Dendritic cell treated with granulocyte-macrophage colony-stimulating factor and Interleukin-4, amounts not matched to agents 40 ng/mL and 50 ng/mL, for 4 days (primary cell): ENCODE measurements around the gene HSD17B4.
"Not testable (repeated sequence)": the region's sequence is repeated elsewhere in the genome, so short reads cannot be mapped to it uniquely, and the experiment has no call there.

Experiments
- H3K27ac Mint-ChIP-seq: one replicate; pipeline ENCODE4 v1.8.0; 2022; ENCODE audit warnings: mild to moderate bottlenecking, mixed read lengths
- H3K27me3 Mint-ChIP-seq: one replicate; pipeline ENCODE4 v1.8.0; 2022; ENCODE audit warnings: mild to moderate bottlenecking, mixed read lengths
- H3K36me3 Mint-ChIP-seq: one replicate; pipeline ENCODE4 v1.8.0; 2022; ENCODE audit warnings: low read depth, mixed read lengths
- H3K4me1 Mint-ChIP-seq: one replicate; pipeline ENCODE4 v1.8.0; 2022; ENCODE audit warnings: low read depth, mixed read lengths
- H3K4me3 Mint-ChIP-seq: one replicate; pipeline ENCODE4 v1.8.0; 2022; ENCODE audit warnings: mild to moderate bottlenecking, moderate library complexity, mixed read lengths
- H3K9me3 Mint-ChIP-seq: one replicate; pipeline ENCODE4 v1.8.0; 2022; ENCODE audit warnings: mixed read lengths
- intact Hi-C: fragments of 100-400 bp; cut with micrococcal nuclease; formaldehyde crosslinking; loops from one replicate; pipeline ENCODE4 v1.15.0; 2022

HSD17B4 gene

DNA sequence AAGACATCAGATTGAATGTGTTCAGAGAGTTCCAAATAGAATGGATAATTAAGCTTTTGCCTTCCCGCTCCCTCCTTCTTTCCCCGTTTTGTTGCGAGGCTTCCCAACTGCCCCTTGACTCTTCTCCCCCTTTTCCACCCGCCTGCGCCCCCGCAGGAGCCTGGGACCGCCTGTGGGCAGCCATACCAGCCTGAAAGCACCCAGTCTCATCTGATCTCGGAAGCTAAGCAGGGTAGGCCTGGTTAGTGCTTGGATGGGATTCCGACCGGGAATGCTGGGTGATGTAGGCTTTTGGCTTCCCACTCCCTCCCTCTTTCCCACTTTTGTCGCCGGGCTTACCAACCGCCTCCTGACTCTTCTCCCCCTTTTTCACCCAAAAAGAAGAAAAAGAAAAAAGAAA lies 6.8 kb upstream of the HSD17B4 start:
- H3K4me1 Mint-ChIP-seq, result peaks cover 18% of the 10 kb centered on the region
- H3K4me3 Mint-ChIP-seq, result no peak overlapping the region
- intact Hi-C loops, result no loop called here
- peaks cover 2% of the 10 kb centered on the region for H3K27me3 Mint-ChIP-seq
- no peak overlapping the region for H3K27ac Mint-ChIP-seq
- peaks cover 25% of the 10 kb centered on the region for H3K9me3 Mint-ChIP-seq
- H3K36me3 Mint-ChIP-seq, result peaks cover 12% of the 10 kb centered on the region

DNA sequence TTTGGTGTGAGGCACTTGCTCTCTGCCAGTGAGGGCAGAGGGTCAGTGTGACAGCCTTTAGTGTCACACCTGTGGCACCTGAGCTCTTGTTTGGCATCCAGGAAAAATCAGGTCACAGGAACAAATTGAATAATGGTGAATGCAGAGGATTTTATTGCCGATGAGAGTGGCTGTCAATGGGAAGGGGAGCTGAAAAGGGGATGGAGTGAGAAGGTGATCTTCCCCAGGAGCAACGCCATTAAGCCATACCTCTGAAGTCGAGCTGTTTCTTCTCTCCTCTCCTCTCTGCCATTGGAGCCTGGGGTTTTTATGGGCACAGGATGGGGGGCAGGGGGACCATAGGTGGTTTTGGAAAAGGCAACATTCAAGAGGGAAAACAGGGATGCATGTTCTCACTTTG lies 2.4 kb upstream of the HSD17B4 start:
- H3K9me3 Mint-ChIP-seq, result peaks cover 26% of the 10 kb centered on the region
- peak overlapping the region; percentile 45 for H3K27ac Mint-ChIP-seq
- intact Hi-C loops, result loop anchor here (5.0 kb wide), 1 partner anchor 463 kb away; the partner anchor contains the start of gene DTWD2
- peaks cover 29% of the 10 kb centered on the region for H3K36me3 Mint-ChIP-seq
- peaks cover 2% of the 10 kb centered on the region for H3K27me3 Mint-ChIP-seq
- peaks cover 32% of the 10 kb centered on the region for H3K4me1 Mint-ChIP-seq
- no peak overlapping the region for H3K4me3 Mint-ChIP-seq

DNA sequence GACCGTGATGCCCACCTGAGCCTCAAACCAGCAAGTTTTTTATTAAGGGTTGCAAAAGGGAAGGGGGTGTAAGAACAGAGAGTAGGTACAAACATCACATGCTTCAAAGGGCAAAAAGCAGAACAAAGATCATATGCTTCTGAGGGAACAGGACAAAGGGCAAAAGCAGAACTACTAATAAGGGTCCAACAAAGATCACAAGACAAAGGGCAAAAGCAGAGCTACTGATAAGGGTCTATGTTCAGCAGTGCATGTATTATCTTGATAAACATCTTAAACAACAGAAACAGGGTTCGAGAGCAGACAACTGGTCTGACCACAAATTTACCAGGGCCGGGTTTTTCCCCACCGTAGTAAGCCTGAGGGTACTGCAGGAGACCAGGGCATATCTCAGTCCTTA lies 1.7 kb upstream of the HSD17B4 start:
- H3K4me3 Mint-ChIP-seq, H3K27me3 Mint-ChIP-seq: not testable (repeated sequence)
- intact Hi-C loops, result loop anchor here (5.0 kb wide), 1 partner anchor 463 kb away; the partner anchor contains the start of gene DTWD2
- peaks cover 26% of the 10 kb centered on the region for H3K9me3 Mint-ChIP-seq
- H3K27ac Mint-ChIP-seq, result peak overlapping the region; percentile 45
- H3K36me3 Mint-ChIP-seq, result peaks cover 29% of the 10 kb centered on the region
- H3K4me1 Mint-ChIP-seq, result peaks cover 32% of the 10 kb centered on the region

DNA sequence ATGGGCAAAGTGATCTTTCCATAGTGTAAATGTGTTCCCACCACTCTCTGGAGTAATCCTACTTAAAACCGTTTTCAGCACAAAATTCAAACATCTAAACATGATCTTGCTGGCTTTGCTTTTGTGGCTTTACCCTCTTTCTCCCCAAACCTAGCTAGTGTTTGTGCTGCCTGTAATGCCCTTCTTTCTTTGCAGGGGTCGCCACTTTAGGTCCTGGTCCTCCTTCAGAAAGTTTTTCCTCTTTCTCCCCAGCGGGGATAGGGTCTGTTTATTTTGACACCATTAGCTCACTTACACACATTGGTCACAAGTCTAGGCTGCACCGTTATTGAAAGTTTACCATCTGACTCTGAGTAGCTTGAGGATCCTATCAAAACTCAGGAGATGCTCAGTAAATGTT lies 736 bp upstream of the HSD17B4 start:
- Mint-ChIP-seq H3K4me1 (peaks cover 41% of the 10 kb centered on the region), H3K9me3 (peaks cover 26% of the 10 kb centered on the region), H3K36me3 (peaks cover 38% of the 10 kb centered on the region), H3K4me3 (no peak overlapping the region), H3K27ac (peak overlapping the region; percentile 94), H3K27me3 (peaks cover 2% of the 10 kb centered on the region)
- intact Hi-C loops, result loop anchor here (5.0 kb wide), 1 partner anchor 464 kb away; the partner anchor contains the start of gene DTWD2

DNA sequence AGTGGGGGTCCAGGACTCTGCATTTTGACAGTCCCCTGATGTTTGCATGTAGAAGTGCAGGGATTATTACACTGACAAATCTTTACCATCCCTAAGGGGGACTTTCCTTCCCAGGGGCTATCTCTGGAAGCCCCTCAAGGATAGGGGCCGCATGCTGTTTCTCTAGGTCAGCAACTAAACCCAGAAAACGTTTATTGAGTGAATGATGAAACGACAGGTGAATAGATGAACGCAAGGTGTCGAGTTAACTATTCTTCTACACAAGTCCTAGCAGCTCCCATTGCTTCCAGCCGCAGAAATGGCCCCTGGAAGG lies 281 bp upstream of the HSD17B4 start:
- Mint-ChIP-seq H3K4me3 (peak overlapping the region; percentile 88), H3K9me3 (peaks cover 26% of the 10 kb centered on the region), H3K36me3 (peaks cover 43% of the 10 kb centered on the region), H3K4me1 (peaks cover 45% of the 10 kb centered on the region), H3K27me3 (peaks cover 2% of the 10 kb centered on the region), H3K27ac (peak overlapping the region; percentile 94)
- intact Hi-C loops, result loop anchor here (5.0 kb wide), 1 partner anchor 465 kb away; the partner anchor contains the start of gene DTWD2

DNA sequence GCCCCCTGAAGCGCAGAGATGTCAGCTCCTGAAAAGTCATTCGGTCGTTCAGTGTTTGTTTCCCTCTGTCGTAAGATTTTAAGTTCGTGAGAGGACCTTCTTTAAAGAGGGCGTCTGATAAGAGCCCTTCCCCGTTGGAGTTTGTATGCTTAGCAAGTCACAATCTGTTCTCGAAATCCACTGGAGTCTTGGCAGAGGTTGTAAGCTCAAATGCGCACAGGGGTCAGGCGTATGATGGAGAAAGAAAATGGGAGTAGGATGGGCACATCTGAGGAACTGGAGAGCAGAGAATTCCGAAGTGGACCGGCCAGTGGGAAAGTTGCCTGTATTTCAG lies 710 bp downstream of the HSD17B4 start:
- peaks cover 26% of the 10 kb centered on the region for H3K9me3 Mint-ChIP-seq
- H3K27me3 Mint-ChIP-seq, result peaks cover 2% of the 10 kb centered on the region
- peak overlapping the region; percentile 88 for H3K4me3 Mint-ChIP-seq
- peaks cover 53% of the 10 kb centered on the region for H3K36me3 Mint-ChIP-seq
- intact Hi-C loops, result loop anchor here (5.0 kb wide), 1 partner anchor 466 kb away; the partner anchor contains the start of gene DTWD2
- peaks cover 48% of the 10 kb centered on the region for H3K4me1 Mint-ChIP-seq
- peak overlapping the region; percentile 94 for H3K27ac Mint-ChIP-seq

DNA sequence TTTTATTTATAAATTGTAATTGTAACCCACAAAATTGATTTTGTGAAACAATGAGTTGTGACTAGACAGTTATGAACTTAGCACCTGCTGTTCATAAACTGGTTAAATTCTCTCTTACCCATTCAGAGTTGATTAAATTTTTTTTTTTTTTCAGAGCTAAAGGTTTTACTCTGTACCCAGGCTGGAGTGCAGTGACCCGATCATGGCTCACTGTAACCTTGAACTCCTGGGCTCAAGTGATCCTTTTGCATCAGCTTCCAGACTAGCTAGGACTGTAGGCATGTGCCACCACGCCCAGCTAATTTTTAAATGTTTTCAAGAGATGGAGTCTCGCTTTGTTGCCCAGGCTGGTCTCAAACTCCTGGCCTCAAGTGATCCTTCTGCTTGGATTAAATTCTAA lies 1.9 kb downstream of the HSD17B4 start:
- intact Hi-C loops, result loop anchor here (5.0 kb wide), 1 partner anchor 467 kb away; the partner anchor contains the start of gene DTWD2
- Mint-ChIP-seq H3K4me3 (no peak overlapping the region), H3K27ac (no peak overlapping the region), H3K9me3 (peaks cover 26% of the 10 kb centered on the region), H3K27me3 (no peaks in the 10 kb centered on the region), H3K36me3 (peaks cover 59% of the 10 kb centered on the region), H3K4me1 (peaks cover 46% of the 10 kb centered on the region)

DNA sequence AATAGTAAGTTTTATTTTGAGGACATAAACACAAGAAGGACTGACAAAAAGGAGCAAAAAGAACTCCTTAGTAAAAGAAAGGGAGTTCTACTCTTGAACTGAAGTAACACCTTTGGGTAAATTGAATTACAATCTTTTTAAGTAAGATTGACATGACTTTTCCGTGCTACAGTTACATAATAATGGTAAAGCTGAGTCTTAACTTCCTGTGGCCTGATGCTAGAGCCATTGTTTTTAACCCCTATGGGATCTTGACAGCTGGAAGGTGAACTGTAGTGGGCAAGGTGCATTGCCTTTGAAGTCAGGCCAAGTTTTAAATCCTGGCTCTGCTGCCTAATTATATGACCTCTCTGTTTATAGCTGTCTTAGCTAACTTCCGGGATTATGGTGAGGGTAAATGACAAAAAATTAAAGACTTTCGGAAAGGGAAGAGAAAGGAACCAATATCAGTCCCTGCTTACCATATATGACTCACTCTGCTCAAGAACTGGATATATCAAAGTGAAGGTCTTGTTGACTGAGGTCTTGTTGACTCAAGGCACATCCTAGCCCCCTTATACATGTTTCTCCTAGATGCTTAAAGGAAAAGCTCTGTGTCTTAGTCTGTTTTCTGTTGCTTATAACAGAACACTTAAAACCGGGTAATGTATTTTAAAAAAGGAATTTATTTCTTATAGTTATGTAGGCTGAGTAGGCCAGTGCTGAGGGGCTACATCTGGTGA lies 6.8 kb downstream of the HSD17B4 start:
- Mint-ChIP-seq H3K9me3 (no peaks in the 10 kb centered on the region), H3K27ac (no peak overlapping the region)
- intact Hi-C loops, result no loop called here

DNA sequence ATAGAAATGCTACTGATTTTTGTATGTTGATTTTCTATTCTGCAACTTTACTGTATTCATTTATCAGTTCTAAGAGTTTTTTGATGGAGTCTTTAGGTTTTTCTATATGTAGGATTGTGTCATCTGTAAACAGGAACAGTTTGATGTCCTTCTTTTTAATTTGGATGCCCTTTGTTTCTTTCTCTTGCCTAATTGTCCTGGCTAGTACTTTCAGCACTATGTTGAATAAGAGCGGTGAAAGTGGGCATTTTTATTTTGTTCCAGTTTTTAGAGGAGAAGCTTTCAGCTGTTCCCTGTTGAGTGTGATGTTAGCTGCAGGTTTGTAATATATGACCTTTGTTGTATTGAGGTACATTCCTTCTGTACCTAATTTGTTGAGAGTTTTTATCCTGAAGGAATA lies 13.3 kb downstream of the HSD17B4 start:
- Mint-ChIP-seq H3K9me3 (peaks cover 42% of the 10 kb centered on the region), H3K4me3 (no peak overlapping the region), H3K4me1 (peaks cover 27% of the 10 kb centered on the region), H3K27ac (no peak overlapping the region), H3K27me3 (no peaks in the 10 kb centered on the region), H3K36me3 (peaks cover 78% of the 10 kb centered on the region)
- intact Hi-C loops, result no loop called here

More for the DNA sequence above, 6.8 kb downstream of the HSD17B4 start:
- Mint-ChIP-seq H3K36me3 (peaks cover 58% of the 10 kb centered on the region), H3K4me3 (no peak overlapping the region), H3K4me1 (peaks cover 31% of the 10 kb centered on the region), H3K27me3 (no peaks in the 10 kb centered on the region)

DNA sequence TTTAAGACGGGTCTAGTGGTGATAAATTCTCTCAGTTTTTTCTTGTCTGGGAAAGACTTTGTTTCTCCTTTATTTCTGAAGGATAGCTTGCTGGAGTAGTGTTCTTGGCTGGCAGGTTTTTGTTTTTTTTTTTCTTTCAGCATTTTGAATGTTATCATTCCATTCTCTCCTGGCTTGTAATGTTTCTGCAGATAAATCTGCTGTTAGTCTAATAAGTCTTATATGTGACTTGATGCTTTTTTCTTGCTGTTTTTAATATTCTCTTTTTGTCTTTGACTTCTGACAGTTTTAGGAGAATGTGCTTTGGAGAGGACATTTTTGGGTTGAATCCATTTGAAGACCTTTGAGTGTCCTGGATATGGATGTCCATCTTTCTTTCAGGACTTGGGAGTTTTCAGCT lies 16.0 kb downstream of the HSD17B4 start:
- Mint-ChIP-seq H3K27ac (no peak overlapping the region), H3K27me3 (no peaks in the 10 kb centered on the region)
- intact Hi-C loops, result no loop called here

DNA sequence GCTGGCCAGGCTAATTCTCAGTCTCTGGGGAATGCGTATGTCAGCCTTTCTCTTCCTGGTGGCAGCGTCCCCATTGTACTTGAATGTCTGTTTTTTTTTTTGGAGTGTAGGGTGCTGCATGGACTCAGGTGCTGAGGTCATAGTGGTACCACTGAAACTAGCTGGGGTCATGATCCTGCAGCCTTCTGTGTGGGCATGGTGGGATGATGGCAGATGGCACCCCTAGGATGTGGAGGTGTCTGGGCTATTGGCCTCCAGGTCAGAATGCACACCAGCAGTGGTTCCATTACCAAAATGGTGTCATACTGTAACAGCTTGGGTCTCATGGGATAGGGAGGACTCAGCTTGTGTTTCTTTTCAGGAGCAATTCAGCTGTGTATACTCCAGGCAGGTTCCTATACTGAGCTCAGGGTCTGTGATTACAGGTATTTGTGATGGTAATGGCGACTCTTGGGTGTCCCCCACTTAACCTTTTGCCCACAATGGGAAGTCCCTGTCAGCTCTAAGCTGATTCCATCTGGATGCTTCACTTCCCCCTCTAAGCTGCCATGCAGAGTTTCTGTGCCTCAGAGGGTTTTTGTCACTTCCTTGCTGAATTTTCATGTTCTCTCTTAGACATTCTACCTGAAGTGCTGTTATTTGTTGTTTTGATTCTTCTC lies 17.9 kb downstream of the HSD17B4 start:
- intact Hi-C loops, result no loop called here
- Mint-ChIP-seq H3K36me3 (peaks cover 80% of the 10 kb centered on the region), H3K4me3 (no peak overlapping the region), H3K27ac (peak overlapping the region; percentile 27), H3K9me3 (peaks cover 42% of the 10 kb centered on the region), H3K4me1 (peaks cover 20% of the 10 kb centered on the region), H3K27me3 (no peaks in the 10 kb centered on the region)

More for the DNA sequence above, 16.0 kb downstream of the HSD17B4 start:
- peaks cover 42% of the 10 kb centered on the region for H3K9me3 Mint-ChIP-seq
- peaks cover 24% of the 10 kb centered on the region for H3K4me1 Mint-ChIP-seq
- no peak overlapping the region for H3K4me3 Mint-ChIP-seq
- peaks cover 81% of the 10 kb centered on the region for H3K36me3 Mint-ChIP-seq

DNA sequence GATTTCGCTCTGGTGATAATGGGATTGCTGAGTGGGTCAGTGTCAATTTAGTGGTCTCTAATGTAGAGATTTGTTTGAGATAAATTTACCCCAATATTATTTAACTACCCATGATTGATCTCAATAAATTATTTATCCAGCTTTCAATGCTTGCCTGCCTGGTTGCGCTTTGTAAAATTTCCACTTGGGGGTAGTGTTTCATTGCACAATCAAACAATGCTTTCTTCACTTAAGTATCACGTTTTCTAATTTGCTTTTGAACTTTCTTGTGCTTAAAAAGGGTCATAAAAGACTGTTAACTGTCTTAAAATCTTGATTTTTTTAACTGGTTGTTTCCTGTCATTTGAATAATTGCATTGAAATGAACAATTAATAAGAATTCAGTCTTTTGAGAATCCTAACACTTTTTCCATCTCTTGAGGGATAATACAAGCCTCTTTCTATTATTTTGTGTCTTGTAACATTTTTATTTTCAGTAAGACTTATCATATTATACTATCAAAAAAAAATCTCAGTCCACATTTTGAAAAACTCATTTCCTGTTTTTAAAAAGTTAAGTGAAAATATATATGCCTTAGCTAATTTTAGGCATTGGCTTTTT lies 18.7 kb downstream of the HSD17B4 start:
- Mint-ChIP-seq H3K36me3 (peaks cover 80% of the 10 kb centered on the region), H3K4me1 (peaks cover 17% of the 10 kb centered on the region), H3K27ac (peak overlapping the region; percentile 27), H3K27me3 (no peaks in the 10 kb centered on the region), H3K4me3 (no peak overlapping the region), H3K9me3 (peaks cover 42% of the 10 kb centered on the region)
- intact Hi-C loops, result no loop called here

DNA sequence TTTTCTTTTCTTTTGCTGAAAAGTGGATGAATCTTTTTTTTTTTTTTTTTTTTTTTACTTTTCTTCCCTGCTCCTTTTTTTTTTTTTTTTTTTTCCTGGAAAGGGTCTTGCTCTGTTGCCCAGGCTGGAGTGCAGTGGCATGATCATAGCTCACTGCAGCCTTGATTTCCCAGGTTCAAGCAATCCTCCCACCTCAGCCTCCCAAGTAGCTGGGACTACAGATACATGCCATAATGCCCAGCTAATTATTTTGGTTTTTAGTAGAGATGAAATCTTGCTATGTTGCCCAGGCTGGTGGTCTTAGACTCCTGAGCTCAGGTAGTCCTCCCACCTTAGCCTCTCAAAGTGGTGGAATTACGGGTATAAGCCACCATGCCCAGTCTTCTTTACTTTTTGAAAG lies 20.9 kb downstream of the HSD17B4 start:
- H3K27me3 Mint-ChIP-seq, result no peaks in the 10 kb centered on the region
- no peak overlapping the region for H3K4me3 Mint-ChIP-seq
- H3K4me1 Mint-ChIP-seq, result peaks cover 17% of the 10 kb centered on the region
- H3K36me3 Mint-ChIP-seq, result peaks cover 80% of the 10 kb centered on the region
- no peak overlapping the region for H3K27ac Mint-ChIP-seq
- peaks cover 22% of the 10 kb centered on the region for H3K9me3 Mint-ChIP-seq
- intact Hi-C loops, result no loop called here

DNA sequence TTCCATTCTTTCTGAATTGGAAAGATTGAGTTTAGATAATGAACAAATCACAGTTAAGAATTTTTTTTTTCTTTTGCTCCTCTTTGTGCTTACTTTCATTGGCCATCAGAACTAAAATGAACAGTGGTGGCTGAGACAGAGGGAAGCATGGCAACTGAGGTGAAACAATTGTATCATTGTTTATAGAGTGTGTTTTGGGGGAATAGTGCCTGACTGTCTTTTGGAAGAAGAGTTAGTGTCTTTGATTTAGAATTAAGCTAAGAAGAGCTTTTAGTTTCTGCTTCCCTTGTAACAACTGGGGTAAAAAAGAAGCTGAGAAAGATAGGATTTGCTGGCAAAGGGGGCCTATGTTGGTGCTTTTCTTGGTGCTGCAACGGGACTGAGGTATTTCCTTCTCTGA lies 24.0 kb downstream of the HSD17B4 start:
- Mint-ChIP-seq H3K9me3 (no peaks in the 10 kb centered on the region), H3K4me1 (no peaks in the 10 kb centered on the region), H3K36me3 (peaks cover 90% of the 10 kb centered on the region), H3K27me3 (no peaks in the 10 kb centered on the region), H3K4me3 (no peak overlapping the region), H3K27ac (no peak overlapping the region)
- intact Hi-C loops, result no loop called here
